Measurements from ENCODE around the gene FSCN2.
A peak's percentile ranks its signal among the peaks of the same experiment; 100 is the strongest.

Gene FSCN2

DNA sequence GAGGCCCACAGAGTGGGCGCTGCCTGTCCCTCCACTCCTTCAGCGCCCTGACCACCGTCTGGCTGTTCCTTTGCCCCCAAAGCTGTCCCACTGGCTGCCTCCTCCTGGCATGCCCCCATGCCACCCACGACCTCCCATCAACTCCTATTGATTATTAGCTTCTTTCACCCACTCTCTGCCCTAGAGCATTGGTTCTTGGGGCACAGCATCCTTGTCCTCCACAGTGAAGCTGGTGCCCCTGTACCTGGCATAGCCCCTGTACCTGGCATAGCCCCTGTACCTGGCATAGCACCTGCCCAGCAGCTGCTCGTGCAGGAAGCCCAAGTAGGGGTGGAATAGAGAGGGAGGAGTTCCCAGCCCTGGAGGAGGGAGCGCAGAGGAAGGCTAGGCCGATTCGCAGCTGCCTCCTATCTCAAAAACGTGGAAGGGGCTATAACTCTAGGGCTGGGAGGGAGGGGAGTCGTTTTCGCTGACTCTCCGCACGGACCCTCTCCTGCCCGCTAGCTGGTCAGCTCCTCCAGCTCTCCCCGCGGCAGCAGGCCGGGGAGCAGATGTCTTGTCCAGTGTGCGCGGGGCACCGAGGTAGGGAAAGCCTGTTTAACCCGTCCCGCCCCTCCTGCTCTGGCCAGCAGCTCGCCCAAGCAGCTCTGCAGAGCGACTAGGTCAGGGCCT, 9.9 kb upstream of the FSCN2 start:
- DNase-seq (ENCODE audit: low read depth) = no peak
- H3K4me3 ChIP-seq (replicated peaks; ENCODE audit: low read depth, low read length) = peak overlapping the region; percentile 24
- TF ChIP-seq, protein P1, sequence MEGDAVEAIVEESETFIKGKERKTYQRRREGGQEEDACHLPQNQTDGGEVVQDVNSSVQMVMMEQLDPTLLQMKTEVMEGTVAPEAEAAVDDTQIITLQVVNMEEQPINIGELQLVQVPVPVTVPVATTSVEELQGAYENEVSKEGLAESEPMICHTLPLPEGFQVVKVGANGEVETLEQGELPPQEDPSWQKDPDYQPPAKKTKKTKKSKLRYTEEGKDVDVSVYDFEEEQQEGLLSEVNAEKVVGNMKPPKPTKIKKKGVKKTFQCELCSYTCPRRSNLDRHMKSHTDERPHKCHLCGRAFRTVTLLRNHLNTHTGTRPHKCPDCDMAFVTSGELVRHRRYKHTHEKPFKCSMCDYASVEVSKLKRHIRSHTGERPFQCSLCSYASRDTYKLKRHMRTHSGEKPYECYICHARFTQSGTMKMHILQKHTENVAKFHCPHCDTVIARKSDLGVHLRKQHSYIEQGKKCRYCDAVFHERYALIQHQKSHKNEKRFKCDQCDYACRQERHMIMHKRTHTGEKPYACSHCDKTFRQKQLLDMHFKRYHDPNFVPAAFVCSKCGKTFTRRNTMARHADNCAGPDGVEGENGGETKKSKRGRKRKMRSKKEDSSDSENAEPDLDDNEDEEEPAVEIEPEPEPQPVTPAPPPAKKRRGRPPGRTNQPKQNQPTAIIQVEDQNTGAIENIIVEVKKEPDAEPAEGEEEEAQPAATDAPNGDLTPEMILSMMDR (IDR thresholded peaks at IDR 0.05; ENCODE audit: low read length, missing control alignments) = no peak

DNA sequence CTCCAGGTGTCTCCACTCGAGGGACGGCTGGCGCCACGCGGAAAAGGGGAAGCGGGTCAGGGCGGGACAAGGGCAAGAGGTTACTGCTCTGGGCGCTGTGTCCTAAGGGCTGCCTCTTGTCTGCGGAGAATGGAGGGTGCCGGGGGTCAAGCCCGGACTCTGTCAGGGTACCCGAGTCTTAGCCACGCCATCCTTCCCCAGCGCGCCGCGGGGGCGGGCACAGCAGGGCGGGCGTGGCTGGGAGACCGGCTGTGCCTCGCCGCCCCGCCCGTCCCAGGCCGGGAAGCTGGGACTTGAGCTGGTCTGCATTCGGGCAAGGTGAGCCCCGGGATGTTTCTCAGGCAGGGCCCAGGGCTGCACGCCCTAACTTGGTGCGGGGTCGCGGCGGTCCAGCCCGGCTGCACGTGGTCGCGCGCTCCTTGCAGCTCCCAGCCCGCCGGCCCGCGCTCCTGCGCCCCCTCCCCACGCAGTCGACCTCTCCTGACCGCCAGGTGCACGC, 9.3 kb upstream of the FSCN2 start:
- TF ChIP-seq, protein P1 (IDR thresholded peaks at IDR 0.05; ENCODE audit: low read length, missing control alignments) = no peak
- H3K4me3 ChIP-seq (replicated peaks; ENCODE audit: low read depth, low read length) = peak overlapping the region; percentile 24
- no peak for DNase-seq (ENCODE audit: low read depth)

DNA sequence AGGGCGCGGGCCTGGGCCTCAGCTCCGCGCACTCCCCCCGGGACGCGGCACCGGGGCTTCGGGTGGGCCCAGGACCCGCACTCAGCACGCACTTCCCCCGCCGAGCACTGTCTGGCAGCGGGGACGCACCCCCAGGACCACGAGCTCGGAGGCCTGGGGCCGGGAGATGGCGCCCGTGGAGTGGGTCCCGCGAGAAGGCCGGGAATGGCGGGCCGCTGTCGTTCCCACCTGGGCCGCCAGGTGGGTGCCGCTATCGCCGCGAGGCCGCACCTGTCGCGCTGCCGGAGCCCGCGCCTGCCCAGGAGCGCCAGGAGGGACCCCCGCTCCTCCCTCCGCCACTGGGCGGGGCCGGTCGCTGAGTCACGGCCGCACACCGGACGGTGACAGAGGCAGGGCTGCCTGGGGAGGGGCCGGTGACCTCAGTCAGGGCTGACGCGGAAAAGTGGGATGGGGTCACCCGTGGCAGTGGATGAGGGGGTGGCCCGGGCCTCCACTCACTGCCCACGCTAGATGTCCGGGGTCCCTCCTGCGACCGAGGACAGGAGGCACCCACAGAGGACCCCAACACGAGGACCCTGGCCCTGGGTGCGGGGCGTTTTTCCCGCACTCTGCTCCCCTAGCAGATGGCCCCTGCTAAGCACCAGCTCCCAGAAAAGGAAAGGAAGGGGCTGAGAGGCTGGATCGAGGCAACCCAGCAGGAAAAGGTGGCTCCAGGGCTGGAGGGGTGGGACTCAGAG, 8.7 kb upstream of the FSCN2 start:
- TF ChIP-seq, protein P1 (IDR thresholded peaks at IDR 0.05; ENCODE audit: low read length, missing control alignments) = no peak
- DNase-seq (ENCODE audit: low read depth) = no peak
- H3K4me3 ChIP-seq (replicated peaks; ENCODE audit: low read depth, low read length) = peak overlapping the region; percentile 24

DNA sequence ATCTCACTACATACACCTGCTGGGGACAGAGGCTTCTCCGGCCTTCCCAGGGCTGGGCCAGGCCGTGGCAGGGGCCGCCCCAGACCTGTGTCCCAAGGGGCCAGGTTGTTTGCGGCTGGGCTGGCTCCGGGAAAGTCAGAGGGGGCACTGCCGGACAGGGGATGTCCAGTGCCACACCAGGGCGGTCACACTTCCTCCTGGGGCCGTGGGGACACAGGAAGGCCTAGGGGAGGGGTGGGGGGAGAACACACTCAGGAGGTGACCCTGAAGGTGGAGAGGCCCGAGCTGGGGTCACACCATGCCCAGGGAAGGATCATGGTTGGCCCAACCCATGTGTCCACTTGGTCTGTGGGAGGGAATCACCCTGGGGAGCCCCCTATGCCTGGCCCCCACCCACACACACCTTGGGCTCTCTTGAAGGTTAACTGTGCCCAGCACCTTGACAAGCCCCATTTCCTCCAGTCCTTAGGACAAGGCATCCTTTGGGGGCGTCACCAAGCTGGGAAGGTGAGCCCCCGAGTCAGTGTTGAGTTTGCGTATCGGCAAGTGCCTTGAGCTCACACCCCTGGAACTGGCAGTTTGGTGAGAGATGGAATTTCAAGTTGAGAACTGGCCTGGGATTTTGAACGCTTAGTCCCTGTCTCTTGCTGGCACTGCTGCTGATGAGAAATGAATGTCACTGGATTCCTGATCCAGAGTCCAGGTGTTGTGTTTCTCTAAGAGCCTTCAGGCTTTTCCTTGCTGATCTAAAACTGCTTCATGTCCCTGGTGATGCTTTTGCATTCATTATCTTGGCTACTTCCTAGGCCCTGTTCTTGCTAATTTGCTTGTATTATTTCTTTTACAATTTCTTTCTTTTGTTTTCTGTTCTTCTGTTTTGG, 7.9 kb upstream of the FSCN2 start:
- no peak for DNase-seq (ENCODE audit: low read depth)
- TF ChIP-seq, protein P1 (IDR thresholded peaks at IDR 0.05; ENCODE audit: low read length, missing control alignments) = no peak
- no peak overlapping the region for H3K4me3 ChIP-seq (replicated peaks; ENCODE audit: low read depth, low read length)

DNA sequence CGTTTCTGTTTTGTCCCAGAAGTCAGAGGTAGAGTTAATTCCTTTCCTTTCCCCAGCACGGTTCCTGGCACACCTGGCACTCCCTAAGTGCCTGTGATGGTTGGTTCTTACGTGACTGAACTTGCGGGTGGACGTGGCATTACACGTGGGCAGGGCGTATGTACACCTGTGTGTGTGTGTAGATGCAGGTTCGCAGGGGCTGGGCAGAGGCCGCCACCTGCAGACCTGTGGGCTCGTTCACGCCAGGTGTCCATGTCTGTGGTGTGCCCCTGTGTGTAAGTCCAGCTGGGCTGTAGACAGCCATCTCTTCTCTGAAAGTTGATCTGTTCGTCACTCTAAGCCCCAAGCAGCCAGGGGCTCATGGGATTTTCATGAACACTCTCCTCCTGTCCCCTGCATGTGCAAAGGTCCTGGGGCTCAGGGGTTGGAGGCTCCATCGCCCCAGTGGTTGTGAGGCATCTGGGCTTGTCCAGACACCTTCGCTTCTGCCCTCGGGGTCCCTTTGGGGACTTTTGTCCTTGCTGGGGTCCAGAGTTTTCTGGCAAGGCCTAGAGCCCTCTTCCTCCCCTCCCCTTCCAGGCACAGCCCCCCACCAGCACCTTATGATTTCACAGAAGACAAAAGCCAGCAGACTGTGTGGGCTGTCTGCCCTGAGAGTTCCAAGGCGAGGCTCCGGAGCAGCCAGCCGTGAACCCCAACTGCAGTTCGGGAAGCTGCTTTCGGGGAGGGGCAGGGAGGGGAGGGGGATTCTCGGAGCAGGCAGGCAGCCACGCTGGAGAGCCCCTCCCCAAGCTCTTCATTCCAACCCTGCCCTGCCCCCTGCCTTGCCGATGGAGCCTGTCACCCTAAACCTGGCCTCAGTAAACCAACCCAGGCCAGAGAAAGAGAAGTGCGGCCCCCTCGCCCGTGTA, 5.4 kb upstream of the FSCN2 start:
- TF ChIP-seq, protein P1 (IDR thresholded peaks at IDR 0.05; ENCODE audit: low read length, missing control alignments) = peak; percentile 31
- DNase-seq (ENCODE audit: low read depth) = peak; percentile 42
- H3K4me3 ChIP-seq (replicated peaks; ENCODE audit: low read depth, low read length) = no peak overlapping the region

Measured in fibroblast of pulmonary artery (primary cell).